Measurements from ENCODE around the gene ICAM4. TPM values are rescaled to one million over a fixed set of nuclear protein-coding genes. Genes with fewer than 3 reads are reported as not detected.

Gene ICAM4
- total and polyA plus RNA-seq, 2 of the 8 experiments (the other 6 are each of a cell fraction or from before 2014, with no cell fraction given), result 1.5 to 4.1 TPM

DNA sequence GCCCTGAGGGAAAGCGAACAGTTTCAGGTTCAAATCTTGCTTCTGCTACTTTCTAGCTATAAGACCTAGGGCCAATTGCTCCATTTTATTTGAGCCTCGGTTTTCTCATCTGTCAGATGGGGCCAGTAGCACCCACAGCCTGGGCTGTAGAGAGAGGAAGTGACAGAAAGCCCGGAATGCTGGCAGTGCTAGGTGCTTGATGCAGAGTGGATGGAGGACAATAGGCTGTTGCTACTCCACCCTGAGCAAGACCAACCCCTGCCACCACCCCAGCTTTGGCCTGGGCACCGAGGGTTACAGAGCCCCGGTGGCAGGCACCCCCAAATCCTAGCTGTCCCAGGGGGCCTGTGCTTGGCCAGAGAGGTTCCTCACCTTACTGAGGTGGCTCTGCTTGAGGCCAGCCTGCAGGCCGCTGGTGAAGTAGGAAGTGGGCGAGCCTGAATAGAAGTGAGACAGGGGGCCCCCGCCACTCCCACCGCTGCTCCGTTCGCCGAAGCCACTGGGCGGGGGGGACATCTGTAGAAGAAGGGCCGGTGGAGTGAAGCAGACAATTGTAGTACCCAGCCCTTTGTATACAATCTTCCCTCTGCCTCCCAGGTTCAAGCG is 31.2 kb downstream of the ICAM4 start (continued):
- no peak for TF ChIP-seq CHD7 (IDR thresholded peaks at IDR 0.05; ENCODE audit: insufficient replicate concordance, low read length)
- TF ChIP-seq GTF2F1 (IDR thresholded peaks at IDR 0.05; ENCODE audit: borderline replicate concordance, low read depth, low read length), result no peak
- no peak for TF ChIP-seq SP1 (IDR thresholded peaks at IDR 0.05; ENCODE audit: low read depth, low read length)
- TF ChIP-seq CHD1 (IDR thresholded peaks at IDR 0.05; ENCODE audit: low read depth, low read length), result no peak
- TF ChIP-seq TAF1 (IDR thresholded peaks at IDR 0.05; ENCODE audit: low read depth, low read length), result no peak
- no peak for TF ChIP-seq BCL11A (IDR thresholded peaks at IDR 0.05; ENCODE audit: low read depth in 2 of 2, low read length in 2 of 2)
- TF ChIP-seq EGR1 (IDR thresholded peaks at IDR 0.05; ENCODE audit: borderline replicate concordance, low read depth, low read length), result no peak
- TF ChIP-seq YY1 (IDR thresholded peaks at IDR 0.05; ENCODE audit: low read depth, low read length), result no peak
- TF ChIP-seq SUZ12 (IDR thresholded peaks at IDR 0.05; ENCODE audit: low read length), result no peak
- no peak for TF ChIP-seq POLR2A (IDR thresholded peaks at IDR 0.05; ENCODE audit: control extremely low read depth in 1 of 2, low read depth in 2 of 2, low read length in 2 of 2)
- TF ChIP-seq ZNF274 (IDR thresholded peaks at IDR 0.05; ENCODE audit: borderline replicate concordance, extremely low read depth, low read length), result no peak
